ENCODE data around the gene USP4.

Gene USP4, protein sequence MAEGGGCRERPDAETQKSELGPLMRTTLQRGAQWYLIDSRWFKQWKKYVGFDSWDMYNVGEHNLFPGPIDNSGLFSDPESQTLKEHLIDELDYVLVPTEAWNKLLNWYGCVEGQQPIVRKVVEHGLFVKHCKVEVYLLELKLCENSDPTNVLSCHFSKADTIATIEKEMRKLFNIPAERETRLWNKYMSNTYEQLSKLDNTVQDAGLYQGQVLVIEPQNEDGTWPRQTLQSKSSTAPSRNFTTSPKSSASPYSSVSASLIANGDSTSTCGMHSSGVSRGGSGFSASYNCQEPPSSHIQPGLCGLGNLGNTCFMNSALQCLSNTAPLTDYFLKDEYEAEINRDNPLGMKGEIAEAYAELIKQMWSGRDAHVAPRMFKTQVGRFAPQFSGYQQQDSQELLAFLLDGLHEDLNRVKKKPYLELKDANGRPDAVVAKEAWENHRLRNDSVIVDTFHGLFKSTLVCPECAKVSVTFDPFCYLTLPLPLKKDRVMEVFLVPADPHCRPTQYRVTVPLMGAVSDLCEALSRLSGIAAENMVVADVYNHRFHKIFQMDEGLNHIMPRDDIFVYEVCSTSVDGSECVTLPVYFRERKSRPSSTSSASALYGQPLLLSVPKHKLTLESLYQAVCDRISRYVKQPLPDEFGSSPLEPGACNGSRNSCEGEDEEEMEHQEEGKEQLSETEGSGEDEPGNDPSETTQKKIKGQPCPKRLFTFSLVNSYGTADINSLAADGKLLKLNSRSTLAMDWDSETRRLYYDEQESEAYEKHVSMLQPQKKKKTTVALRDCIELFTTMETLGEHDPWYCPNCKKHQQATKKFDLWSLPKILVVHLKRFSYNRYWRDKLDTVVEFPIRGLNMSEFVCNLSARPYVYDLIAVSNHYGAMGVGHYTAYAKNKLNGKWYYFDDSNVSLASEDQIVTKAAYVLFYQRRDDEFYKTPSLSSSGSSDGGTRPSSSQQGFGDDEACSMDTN

DNA sequence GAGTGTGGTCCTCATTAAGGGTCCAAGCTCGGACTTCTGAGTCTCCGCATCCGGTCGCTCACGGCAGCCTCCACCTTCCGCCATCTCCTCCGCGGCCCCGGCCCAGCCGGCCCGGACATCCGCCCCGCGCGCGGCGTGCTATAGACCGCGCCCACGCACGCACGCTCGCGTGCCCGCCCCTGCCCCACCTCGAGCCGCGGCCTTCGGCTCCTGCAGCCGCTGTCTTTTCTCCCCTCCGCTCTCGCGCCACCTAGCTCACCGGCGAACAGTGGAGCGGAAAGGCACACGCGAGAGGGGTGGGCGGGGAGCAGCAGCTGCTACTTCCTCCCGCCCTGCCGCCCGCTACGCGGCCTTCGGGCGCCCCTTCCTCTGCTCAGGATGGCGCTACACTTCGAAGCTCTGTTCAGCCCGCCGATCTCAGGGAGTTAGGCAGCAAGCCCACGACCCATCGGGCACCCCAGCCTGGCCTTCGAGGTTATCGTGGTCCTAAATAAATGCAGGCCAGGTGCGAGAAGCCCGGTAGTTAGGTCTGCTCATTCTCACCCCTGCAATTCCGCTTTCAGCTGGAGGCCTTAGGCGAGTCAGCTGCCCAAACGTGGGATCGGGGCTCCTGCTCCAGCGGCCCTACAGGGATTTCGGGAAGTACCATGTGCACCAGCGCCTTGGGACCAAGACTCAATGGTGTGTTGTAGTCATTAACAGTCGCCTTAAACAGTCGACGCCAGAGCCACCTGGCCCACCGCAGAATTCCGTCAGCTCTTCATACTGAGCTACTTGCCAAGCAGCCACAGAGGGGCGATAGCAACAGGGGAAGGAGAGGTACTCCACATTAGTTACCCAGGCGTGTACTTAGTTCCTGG is at the start of gene USP4:
Gene USP4, minus strand, starts transcription at position 113 of the 860 bp plus-strand sequence. Its CDS starts 29 bp downstream, at position 84.
- DNase-seq (ENCODE audit: low read depth): peak; percentile 99
- TF ChIP-seq, protein P1, sequence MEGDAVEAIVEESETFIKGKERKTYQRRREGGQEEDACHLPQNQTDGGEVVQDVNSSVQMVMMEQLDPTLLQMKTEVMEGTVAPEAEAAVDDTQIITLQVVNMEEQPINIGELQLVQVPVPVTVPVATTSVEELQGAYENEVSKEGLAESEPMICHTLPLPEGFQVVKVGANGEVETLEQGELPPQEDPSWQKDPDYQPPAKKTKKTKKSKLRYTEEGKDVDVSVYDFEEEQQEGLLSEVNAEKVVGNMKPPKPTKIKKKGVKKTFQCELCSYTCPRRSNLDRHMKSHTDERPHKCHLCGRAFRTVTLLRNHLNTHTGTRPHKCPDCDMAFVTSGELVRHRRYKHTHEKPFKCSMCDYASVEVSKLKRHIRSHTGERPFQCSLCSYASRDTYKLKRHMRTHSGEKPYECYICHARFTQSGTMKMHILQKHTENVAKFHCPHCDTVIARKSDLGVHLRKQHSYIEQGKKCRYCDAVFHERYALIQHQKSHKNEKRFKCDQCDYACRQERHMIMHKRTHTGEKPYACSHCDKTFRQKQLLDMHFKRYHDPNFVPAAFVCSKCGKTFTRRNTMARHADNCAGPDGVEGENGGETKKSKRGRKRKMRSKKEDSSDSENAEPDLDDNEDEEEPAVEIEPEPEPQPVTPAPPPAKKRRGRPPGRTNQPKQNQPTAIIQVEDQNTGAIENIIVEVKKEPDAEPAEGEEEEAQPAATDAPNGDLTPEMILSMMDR (IDR thresholded peaks at IDR 0.05; ENCODE audit: insufficient read depth, low read depth, low read length, missing control alignments): peak; percentile 70
- H3K4me3 ChIP-seq (ENCODE audit: low read depth, low read length): peak within 1 kb of the TSS; percentile 98

DNA sequence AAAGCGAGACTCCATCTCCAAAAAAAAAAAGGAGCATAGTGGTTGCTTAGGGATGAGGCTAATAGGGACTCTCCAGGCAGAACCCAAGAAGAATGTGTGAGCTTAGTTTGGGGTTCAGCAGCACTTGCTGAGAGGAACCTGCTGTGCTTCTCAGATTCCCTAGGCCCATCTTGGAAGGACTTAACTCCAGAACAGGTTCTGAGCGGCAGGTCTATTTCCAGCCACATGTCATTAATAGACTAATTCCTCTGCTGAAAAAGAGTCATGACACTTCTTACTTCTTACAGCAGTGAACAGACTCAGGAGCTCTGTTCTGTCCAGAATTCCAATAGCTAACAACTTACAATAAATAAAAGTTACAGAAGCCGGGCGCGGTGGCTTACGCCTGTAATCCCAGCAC is 49.4 kb upstream of the USP4 start:
- DNase-seq (ENCODE audit: low read depth): no peak
- TF ChIP-seq, protein P1 (IDR thresholded peaks at IDR 0.05; ENCODE audit: insufficient read depth, low read depth, low read length, missing control alignments): no peak
- no peak overlapping the region for H3K4me3 ChIP-seq (ENCODE audit: low read depth, low read length)

DNA sequence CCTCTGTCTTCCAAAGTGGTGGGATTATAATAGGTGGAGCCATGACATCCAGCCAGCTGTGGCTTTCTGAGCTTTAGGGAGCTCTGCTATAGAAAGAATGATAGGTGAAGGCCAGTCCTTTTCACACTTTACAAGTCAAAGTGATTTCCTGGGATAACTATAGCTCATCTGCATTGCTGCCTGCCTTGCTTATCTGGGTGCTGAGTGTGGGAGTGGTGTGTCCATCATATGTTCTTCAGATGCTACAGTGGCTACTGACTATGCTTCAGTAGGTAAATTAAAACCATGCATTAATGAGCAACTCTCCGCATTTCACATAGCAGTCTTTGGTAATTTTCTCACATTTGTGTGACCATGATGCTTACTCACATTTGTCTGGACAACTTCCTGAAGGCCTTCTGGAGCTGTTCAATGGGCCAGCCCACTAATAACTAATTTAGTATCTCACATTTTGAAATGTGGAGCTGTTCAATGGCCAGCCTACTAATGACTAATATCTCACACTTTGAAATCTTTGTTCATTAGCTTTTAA is 48.5 kb upstream of the USP4 start:
- TF ChIP-seq, protein P1 (IDR thresholded peaks at IDR 0.05; ENCODE audit: insufficient read depth, low read depth, low read length, missing control alignments): no peak
- DNase-seq (ENCODE audit: low read depth): no peak
- H3K4me3 ChIP-seq (ENCODE audit: low read depth, low read length): no peak overlapping the region

DNA sequence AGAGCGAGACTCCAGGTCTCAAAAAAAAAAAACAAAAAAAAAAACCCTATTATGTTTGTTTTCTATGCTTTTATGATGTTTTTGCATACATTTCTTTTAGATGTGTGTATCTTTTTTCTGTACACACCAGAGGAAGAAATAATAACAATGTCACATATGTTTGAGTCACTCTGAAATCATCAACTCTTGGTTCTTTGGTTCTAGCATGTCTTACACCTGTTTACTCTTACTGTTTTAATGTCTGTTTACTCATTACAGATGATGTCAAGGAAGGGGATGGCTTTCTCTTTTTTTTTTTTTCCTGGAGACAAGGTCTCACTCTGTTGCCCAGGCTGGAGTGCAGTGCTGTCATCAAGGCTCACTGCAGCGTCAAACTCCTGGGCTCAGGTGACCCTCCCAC is 47.9 kb upstream of the USP4 start:
- TF ChIP-seq, protein P1 (IDR thresholded peaks at IDR 0.05; ENCODE audit: insufficient read depth, low read depth, low read length, missing control alignments): no peak
- no peak overlapping the region for H3K4me3 ChIP-seq (ENCODE audit: low read depth, low read length)
- no peak for DNase-seq (ENCODE audit: low read depth)

DNA sequence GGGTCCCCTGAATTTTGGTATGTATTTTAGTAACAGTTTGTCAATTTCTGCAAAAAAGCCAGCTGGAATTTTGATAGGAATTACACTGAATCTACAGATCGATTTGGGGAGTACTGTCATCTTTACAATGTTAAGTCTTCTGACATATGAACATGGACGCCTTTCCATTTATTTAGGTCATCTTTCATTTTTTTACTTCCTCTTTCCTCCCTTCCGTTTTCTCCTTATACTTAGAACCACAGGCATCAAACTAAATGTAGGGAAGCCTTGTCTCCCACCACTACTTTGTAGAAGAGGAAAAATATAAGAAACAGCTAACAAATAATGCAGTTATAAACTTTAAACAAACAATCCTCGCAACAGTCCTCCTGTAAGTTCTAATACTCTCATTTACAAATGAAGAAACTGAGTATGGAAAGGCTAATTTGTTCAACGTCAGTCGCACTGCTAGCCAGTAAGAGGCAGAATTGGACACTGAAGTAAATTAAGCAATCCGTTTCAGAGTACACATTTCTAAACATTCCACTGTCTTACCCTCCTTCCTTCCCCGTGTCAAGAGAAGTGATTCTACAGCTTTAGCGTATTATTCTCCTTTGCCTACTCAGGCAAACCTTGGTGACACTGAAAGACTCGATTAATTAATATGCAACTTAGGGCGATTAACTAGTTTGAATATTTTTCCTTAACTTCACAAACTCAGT is 46.4 kb upstream of the USP4 start:
- H3K4me3 ChIP-seq (ENCODE audit: low read depth, low read length): no peak overlapping the region
- TF ChIP-seq, protein P1 (IDR thresholded peaks at IDR 0.05; ENCODE audit: insufficient read depth, low read depth, low read length, missing control alignments): no peak
- DNase-seq (ENCODE audit: low read depth): no peak

All from GM12865 (cell line).